GM12874 (cell line): Measurements from ENCODE around the gene REEP2.

Source experiments
- CTCF ChIP-seq: IDR thresholded peaks from 2 replicates; pipeline ENCODE4 v1.5.1; 2011; ENCODE audit warnings: low read depth, mild to moderate bottlenecking, control low read depth, low read length, moderate library complexity; ENCODE audit not compliant: insufficient read depth

Gene REEP2

GRCh38 chr5:138468966-138469539 is 30.2 kb downstream of the REEP2 start:
- no peak for TF ChIP-seq CTCF

DNA sequence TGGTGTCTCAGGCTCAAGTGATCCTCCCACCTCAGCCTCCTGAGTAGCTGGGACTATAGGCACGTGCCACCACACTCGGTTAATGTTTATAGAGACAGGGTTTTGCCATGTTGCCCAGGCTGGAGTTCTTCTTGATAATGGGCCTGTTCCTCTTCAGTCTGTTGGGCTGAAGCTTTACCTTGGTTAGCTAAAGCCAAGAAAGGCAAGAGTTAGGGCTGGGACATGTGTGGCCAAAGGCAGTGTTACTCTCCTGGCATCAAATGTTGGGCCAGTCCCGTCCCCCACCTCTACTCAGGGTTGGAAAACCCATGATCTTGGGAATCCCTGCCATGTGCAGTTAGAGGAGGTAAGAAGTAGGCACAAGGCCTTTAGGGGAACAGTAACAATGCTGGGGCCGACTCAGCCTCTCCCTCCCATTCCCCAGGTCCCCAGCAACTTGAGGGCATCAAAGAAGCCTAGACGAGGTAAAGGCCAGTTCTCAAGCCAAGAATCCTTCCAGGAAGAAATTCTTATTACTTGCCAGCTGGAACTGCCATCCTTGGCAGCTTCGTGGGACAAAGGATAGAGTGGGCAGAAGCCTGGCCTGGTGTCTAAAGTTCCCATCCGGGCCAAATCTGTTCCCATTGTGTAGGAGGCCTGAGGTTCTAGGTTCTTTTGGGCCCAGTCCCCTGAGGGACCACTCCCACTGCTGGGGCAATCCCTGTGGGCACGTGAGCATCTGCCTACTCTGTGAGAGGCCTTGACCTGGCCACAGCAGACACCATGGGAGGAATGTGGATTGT is 30.9 kb downstream of the REEP2 start:
- no peak for TF ChIP-seq CTCF

- TF ChIP-seq CTCF, result no peak
These were observed 31.6 kb downstream of the REEP2 start for GRCh38 chr5:138470322-138471051.

DNA sequence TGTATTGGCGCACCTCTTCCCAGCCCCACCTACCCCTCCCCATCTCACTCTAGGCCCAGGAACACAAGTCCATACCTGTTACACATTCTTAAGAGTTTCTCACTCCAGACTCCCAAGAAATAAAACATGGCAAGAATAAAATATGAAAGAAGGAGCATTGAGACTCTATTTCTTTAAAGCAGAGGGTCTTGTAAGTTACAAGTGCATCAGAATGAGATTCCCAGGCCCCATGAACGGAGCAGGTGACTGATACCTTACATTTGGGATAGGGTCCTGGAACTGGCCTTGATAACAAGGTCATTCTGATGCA is 32.1 kb downstream of the REEP2 start:
- no peak for TF ChIP-seq CTCF

GRCh38 chr5:138472353-138472752 is 33.5 kb downstream of the REEP2 start:
- no peak for TF ChIP-seq CTCF

DNA sequence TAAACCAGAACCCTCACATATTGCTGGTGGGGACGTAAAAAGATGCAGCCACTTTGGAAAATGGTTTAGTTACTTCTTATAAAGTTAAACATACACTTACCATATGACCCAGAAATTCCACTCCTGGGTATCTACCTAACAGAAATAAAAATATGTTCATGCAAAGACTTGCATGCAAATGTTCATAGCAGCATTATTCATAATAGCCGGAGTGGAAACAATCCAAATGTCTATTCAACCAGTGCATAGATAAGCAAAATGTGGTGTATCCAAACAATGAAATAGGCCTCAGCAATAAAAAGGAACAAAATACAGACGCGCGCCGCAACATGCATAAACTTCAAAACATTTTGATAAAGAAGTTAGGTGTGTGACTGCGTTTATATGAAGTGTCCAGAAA is 38.1 kb downstream of the REEP2 start:
- TF ChIP-seq CTCF, result no peak

DNA sequence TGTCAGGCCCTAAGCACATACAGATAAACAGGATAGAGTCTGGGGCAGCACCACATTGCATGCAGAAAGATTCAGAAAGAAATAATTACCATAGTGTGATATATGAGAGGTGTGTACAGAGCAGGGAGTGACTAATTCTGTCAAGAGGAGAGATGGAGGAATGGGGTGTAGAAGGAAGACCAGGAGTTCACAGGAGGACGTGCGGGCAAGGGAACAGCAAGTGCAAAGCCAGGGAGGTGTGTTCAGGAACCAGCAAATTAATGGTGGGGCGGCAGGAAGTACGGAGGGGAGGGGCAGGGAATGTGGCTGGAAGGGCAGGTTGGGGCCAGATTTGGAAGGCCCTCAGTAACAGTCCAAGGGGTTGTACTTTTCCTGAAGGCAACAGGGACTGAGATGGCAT is 43.8 kb downstream of the REEP2 start:
- TF ChIP-seq CTCF, result no peak
